HFFc6 (cell line): ENCODE data around the gene POU6F2. TPM values are rescaled to one million over a fixed set of nuclear protein-coding genes. Genes with fewer than 3 reads are reported as not detected.

Experiments used
- DNase-seq: peaks from one replicate; pipeline ENCODE4 v3.0.0-alpha.2; 2018
- H3K27ac Mint-ChIP-seq: 2 replicates; pipeline ENCODE4 v1.8.0; 2020; ENCODE audit warnings: mild to moderate bottlenecking, mixed read lengths
- H3K27me3 Mint-ChIP-seq: 2 replicates; pipeline ENCODE4 v1.8.0; 2021; ENCODE audit warnings: mild to moderate bottlenecking, moderate library complexity, mixed read lengths; ENCODE audit not compliant: insufficient read depth
- H3K36me3 Mint-ChIP-seq: 2 replicates; pipeline ENCODE4 v1.8.0; 2021; ENCODE audit warnings: low read depth, mixed read lengths
- H3K4me1 Mint-ChIP-seq: 2 replicates; pipeline ENCODE4 v1.8.0; 2020; ENCODE audit warnings: low read depth, mixed read lengths
- H3K4me3 Mint-ChIP-seq: 2 replicates; pipeline ENCODE4 v1.8.0; 2020; ENCODE audit warnings: mild to moderate bottlenecking, moderate library complexity, mixed read lengths
- H3K9me3 Mint-ChIP-seq: 2 replicates; pipeline ENCODE4 v1.8.0; 2020; ENCODE audit warnings: mild to moderate bottlenecking, mixed read lengths
- total RNA-seq, 6 experiments: library from RNA; stranded (reverse); fragmentation: NEBNext Ultra II Directional; extraction: Animal tissue kit (Norgen Biotek cat#: 25700); gene quantifications; 2 replicates in 1 of 6; 3 replicates in 5 of 6; pipeline ENCODE4 v1.2.3, GENCODE V29; 2021
- TF ChIP-seq, protein P1 (sequence below): fragments of 200-600 bp; sonication (generic); IDR thresholded peaks from 2 replicates; pipeline ENCODE4 v1.5.0; 2021; ENCODE audit warnings: antibody characterized with exemption, mild to moderate bottlenecking

POU6F2 gene
- total RNA-seq, 6 experiments from 2014 or later: not detected

DNA sequence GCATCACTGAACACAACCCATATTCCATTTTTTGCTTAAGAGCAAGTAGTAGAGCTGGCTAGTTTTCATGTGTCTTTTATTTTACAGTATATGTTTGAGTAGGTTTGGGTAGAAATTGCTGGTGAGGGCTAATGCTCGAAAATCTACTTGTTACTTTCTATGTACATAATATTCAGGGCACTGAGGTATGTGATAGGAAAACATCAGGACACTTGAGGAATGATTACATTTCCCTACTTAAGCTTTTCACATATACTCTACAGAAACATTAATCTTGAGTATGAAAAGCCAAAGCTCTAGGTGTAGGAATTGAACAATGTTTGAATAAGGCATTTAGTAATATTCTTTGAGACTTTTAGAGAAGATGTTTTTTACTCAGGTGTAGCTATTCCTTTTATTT is 73.6 kb downstream of the POU6F2 start:
- Mint-ChIP-seq H3K27ac (no peak overlapping the region), H3K9me3 (peaks cover 6% of the 10 kb centered on the region), H3K27me3 (no peaks in the 10 kb centered on the region), H3K4me3 (no peak overlapping the region), H3K4me1 (no peaks in the 10 kb centered on the region), H3K36me3 (no peaks in the 10 kb centered on the region)
- TF ChIP-seq, protein P1, sequence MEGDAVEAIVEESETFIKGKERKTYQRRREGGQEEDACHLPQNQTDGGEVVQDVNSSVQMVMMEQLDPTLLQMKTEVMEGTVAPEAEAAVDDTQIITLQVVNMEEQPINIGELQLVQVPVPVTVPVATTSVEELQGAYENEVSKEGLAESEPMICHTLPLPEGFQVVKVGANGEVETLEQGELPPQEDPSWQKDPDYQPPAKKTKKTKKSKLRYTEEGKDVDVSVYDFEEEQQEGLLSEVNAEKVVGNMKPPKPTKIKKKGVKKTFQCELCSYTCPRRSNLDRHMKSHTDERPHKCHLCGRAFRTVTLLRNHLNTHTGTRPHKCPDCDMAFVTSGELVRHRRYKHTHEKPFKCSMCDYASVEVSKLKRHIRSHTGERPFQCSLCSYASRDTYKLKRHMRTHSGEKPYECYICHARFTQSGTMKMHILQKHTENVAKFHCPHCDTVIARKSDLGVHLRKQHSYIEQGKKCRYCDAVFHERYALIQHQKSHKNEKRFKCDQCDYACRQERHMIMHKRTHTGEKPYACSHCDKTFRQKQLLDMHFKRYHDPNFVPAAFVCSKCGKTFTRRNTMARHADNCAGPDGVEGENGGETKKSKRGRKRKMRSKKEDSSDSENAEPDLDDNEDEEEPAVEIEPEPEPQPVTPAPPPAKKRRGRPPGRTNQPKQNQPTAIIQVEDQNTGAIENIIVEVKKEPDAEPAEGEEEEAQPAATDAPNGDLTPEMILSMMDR: no peak
- DNase-seq: no peak

DNA sequence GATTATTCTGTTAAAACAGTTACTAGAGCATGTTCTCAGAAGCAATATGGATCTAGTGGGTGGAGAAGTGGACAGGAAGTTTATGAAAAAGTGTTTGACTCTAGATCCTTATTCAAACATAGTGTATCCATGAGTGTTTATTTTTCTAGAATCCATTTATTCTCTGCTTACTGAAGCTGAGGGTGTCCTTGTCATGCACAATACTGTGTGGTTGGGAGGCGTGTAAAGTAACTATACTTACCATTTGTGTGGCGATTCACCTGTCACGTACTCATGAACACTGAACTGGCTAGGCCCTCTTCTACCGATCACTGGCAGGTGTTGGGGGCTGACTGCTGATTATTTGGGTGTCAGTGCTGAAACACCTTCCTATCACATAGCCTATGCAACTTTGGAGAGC is 74.0 kb downstream of the POU6F2 start:
- Mint-ChIP-seq H3K36me3 (no peaks in the 10 kb centered on the region), H3K27ac (no peak overlapping the region), H3K4me3 (no peak overlapping the region), H3K27me3 (no peaks in the 10 kb centered on the region), H3K9me3 (peaks cover 11% of the 10 kb centered on the region), H3K4me1 (no peaks in the 10 kb centered on the region)
- no peak for DNase-seq
- TF ChIP-seq, protein P1: no peak

DNA sequence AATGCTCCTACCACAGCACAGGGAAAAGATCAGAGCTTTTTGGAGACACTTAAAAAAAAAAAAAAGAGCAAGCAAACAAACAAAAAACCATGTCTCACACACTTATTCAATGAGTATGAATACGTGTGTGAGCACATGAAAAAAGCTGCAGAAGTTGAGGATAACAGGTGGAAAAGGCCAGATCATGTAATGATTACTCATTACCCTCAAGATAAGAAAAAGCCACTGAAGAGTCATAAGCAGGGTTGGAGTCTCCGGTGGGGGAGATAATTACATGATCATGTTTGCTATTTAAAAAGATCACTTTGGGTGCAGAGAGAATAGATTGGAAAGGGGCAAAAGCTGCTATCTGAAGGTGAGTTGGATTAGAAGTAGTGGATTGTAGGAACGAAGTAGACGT is 77.0 kb downstream of the POU6F2 start:
- no peaks in the 10 kb centered on the region for H3K4me1 Mint-ChIP-seq

DNA sequence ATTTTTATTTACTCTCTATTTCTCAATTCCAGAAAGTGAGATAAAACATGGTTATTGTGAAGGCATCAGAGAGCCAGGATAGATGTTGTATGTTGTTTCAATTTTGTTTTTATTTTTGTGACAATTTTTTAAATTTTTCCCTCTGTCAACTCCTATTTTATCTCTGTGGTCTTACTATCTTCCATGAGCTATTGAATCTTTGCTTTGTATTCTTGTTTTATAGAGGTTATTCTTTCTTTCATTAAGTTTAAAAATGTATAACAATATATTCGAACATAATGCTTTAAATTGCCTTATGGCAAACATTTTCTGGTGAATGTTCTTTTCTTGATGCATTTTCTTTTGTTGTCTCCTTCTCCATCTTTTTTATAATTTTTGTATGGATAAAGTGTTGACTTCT is 78.4 kb downstream of the POU6F2 start:
- Mint-ChIP-seq H3K36me3 (no peaks in the 10 kb centered on the region), H3K4me3 (no peak overlapping the region), H3K27me3 (no peaks in the 10 kb centered on the region), H3K27ac (no peak overlapping the region), H3K4me1 (no peaks in the 10 kb centered on the region), H3K9me3 (peaks cover 18% of the 10 kb centered on the region)
- TF ChIP-seq, protein P1: no peak
- DNase-seq: no peak

More for the DNA sequence above, 77.0 kb downstream of the POU6F2 start:
- no peak for DNase-seq
- H3K36me3 Mint-ChIP-seq: no peaks in the 10 kb centered on the region
- H3K4me3 Mint-ChIP-seq: no peak overlapping the region
- H3K9me3 Mint-ChIP-seq: peaks cover 18% of the 10 kb centered on the region
- TF ChIP-seq, protein P1: no peak
- no peaks in the 10 kb centered on the region for H3K27me3 Mint-ChIP-seq
- no peak overlapping the region for H3K27ac Mint-ChIP-seq

DNA sequence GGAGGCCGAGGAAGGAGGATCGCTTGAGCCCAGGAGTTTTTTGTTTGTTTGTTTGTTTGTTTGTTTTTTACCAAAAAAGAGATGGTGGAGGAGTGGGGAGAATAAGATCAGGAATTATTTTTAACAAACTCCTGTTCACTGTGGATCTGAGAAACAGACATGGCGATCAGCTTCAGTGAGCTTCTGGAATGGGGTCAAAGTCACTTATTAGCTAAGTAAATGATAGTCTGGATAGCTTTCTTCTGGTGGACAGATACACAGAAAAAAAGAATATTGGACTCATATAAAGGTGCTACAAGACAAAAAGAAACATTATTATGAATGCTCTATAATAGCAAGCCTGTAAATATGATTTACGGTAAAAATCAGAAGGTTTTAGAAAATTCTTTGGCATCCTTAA is 85.1 kb downstream of the POU6F2 start:
- Mint-ChIP-seq H3K4me3 (no peak overlapping the region), H3K27me3 (peaks cover 1% of the 10 kb centered on the region; the same call in 1 of the 2 replicates), H3K9me3 (peaks cover 3% of the 10 kb centered on the region; the same call in 1 of the 2 replicates), H3K4me1 (no peaks in the 10 kb centered on the region), H3K27ac (no peak overlapping the region), H3K36me3 (no peaks in the 10 kb centered on the region)
- TF ChIP-seq, protein P1: no peak
- no peak for DNase-seq

DNA sequence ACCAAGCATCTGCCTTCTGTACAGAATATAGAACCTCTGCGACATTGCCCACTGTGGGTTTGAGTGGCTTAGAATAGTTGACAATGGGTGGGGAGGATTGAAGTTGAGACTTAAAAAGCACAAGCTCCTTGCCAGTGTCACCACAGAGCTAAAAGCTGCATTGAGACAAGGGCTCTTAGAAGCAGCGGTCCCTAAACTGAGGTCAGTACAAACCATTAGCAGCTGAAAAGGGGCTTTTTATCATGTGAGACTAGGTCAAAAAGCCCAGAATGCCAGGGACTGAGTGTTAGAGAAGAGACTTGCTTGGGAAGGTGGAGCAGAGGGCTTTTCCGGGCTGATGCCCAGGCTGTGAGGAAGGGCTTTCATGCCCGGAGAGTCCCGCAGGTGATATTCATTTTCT is 91.3 kb downstream of the POU6F2 start:
- no peak overlapping the region for H3K4me3 Mint-ChIP-seq
- H3K27me3 Mint-ChIP-seq: no peaks in the 10 kb centered on the region; the same call in 1 of the 2 replicates
- TF ChIP-seq, protein P1: no peak
- DNase-seq: no peak
- no peaks in the 10 kb centered on the region for H3K36me3 Mint-ChIP-seq
- H3K27ac Mint-ChIP-seq: no peak overlapping the region
- H3K9me3 Mint-ChIP-seq: no peaks in the 10 kb centered on the region; the same call in 1 of the 2 replicates
- no peaks in the 10 kb centered on the region for H3K4me1 Mint-ChIP-seq
